ENCODE measurements around the gene KBTBD7.
"Not testable (repeated sequence)": the region's sequence is repeated elsewhere in the genome, so short reads cannot be mapped to it uniquely, and the experiment has no call there.

Gene KBTBD7

DNA sequence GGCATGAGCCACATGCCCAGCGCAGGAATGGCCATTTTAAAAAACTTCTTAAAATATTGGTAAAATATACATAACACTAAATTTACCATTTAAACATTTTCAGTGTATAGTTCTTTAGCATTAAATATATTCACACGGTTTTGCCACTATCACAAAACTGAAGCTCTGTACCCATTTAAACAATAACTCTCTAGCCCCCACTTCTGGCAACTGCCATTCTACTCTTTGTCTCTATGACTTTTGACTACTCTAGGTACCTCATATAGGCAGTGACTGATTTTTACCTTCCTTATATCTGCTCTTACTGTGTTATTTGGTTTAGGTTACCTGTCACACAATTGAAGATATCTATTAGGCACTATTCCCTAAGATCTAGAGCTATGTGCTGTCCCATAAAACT lies 2.3 kb upstream of the KBTBD7 start:
- DNase-seq, result no peak

DNA sequence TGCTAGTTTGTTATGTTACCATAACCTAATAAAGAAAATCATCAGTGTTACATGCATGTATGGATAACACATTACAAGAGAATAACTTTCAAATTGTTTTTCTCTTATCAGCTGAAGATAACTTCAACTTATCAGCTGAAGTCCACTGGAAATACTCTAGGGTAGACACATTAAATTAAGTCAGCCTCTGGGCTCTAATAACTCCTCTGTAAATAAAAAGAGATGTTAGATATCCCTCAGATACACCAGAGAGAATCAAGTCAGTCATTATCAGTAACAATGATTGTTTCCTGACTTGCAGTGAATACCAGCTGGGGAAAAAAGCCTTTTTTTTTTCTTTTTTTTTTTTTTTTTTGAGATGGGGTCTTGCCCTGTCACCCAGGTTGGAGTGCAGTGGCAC lies 1.6 kb upstream of the KBTBD7 start:
- no peak for DNase-seq

DNA sequence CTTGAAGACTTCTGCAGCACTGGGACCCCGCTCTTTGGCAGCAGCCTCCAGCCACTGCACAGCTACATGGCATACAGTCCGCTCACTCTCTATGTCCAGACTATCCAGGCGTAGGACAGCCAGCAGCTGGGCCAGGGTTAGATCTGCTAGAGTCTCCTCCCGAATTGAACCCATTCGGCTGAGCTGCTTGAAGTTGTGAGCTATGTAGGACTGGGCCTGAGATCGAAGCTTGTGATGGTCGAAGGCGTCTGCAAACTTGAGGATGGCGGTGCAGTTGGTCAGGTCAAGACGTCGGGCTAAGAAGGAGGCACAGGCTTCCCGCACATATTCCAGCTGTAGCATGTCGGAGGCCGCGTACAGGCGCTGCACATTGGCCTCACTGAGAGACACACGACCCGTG lies 900 bp downstream of the KBTBD7 start:
- DNase-seq, result no peak

DNA sequence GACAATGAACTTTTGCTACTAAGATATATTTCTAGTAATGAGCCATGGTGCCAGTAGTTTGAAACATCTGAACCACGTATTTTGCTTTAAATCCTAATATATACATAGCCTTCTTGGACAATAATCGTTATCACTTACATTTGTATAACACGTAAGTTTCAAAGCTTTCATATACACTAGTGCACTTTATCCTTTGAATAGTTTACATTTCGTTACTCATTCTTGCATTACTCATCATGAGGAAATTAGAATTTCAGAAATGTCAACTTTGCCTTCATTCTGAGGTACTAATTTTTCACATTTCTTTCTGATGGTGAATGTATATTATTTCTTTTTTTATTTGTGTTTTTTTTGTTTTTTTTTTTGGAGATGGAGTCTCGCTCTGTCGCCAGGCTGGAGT lies 5.8 kb downstream of the KBTBD7 start:
- no peak for DNase-seq

DNA sequence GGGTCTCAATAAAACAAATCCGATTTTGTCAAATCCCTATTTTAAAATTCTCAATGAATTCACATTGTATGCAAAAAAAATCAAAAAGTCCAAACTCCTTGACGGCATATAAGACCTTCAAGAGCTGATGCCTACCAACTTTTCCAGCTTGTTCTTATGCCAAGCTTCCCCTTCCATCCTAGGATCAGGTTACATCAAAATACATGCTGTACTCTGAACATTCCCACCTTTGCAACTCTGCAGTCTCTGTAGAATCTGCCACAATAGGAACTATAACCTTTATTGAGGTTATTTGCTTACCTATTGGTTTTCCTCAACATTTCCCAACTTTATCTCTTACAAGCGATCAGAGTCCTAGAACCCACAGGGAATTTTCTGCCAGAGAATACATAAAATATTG lies 7.9 kb downstream of the KBTBD7 start:
- no peak for DNase-seq

DNA sequence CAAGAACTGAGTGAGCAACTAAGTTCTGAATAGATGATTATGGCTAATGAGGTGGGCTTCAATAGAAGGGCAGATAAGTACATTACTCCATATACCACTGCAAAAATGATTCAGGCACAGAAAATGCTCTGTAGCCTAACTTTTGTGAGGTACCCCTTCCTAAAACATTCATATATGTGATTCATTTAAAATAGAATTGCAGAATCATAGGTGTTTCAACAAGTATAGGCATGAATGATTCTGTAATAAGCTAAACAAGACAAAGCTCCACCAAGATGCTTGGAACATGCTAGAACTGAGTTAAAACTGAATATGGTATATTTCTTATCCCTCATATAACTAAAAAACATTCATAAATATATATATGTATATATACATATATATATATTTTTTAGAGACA lies 12.1 kb downstream of the KBTBD7 start:
- DNase-seq, result no peak

DNA sequence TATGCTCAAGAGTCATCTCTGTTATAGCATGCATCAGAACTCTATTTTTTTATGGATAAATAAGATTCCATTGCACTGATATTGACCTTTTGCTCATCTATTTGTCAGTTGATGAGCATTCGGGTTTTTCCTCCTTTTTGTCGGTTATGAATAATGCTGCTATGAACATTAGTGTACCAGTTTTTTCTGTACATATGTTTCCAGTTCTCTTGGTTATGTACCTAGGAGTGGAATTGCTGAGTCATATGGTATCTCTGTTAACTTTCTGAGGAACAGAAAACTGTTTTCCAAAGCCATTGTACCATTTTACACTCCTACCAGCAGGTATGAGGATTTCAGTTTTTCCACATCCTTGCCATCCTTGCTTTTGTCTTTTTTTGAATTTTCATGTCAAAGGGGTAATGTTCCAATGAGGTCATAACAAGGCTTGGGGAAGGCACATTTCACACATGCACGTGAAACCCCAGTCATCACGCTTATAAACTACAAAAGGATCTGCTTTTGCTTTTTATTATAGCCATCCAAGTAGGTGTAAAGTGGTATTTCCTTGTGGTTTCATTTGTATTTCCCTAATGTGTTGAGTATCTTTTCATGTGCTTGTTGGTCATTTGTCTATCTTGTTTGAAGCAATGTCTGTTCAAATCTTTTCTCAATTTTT lies 14.6 kb downstream of the KBTBD7 start:
- no peak for DNase-seq

DNA sequence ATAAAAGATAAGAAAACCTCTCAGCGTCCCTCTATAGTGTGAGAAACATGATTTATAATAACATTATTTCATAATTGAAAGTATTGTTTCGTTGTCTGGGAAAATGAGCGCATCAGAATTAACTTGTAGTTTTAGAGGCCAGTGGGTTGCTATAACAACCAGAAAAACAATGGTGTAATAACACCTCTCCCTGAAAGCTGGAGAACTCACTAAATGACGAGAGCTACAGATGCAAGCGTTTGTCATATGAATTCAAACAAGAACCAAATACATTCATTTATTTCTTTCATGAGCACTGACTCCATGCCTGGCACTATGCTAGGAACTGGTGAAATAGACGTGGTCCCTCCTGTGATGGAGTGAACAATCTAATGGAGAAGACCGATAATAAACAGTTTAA lies 16.3 kb downstream of the KBTBD7 start:
- DNase-seq, result no peak

DNA sequence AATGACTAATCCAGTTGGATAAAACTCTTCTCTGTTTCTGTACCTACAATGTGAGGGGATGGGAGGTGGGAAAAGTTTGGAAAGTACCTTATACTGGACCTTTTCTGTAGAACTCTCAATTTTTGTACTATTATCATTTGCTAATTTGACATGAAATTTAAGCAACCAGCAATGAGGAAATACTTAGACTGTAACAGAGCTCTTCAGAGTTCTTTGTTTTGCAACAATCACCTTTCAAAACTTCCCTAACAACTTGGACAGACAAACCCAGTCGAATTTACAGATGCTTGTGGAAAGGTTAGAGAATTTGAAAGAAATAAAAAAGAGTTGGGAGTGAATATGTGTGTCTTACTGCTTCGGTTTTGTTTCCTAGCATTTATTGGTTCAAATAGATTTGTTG lies 16.8 kb downstream of the KBTBD7 start:
- no peak for DNase-seq

DNA sequence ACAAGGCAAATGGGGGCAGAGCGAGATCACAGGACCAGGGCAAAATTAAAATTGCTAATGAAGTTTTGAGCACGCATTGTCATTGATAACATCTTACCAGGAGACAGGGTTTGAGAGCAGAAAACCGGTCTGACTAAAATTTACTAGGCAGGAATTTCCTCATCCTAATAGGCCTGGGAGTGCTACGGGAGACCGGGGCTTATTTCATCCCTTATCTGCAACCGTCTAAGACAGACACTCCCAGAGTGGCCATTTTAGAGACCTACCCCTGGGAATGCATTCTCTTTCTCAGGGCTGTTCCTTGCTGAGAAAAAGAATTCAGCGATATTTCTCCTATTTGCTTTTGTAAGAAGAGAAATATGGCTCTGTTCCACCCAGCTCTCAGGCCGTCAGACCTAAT lies 18.8 kb downstream of the KBTBD7 start:
- DNase-seq, result not testable (repeated sequence)

DNA sequence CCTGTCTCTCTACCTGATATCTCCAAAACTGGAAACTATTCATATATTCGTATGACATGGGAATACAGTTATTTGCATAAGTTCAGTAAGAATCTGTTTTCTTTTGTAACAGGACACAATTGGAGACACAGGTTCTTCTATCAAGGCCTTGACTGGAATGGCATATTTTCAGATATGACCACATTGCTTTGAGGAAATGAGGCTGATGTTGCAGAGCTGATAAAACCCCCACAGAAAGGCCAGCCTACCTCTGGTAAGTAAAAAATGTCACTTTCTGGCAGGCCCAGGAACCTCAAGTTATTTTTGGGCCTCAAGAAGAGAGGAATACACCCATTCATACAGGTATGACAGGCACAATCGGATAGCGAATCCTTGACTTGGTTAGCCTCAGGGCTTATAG lies 32.2 kb downstream of the KBTBD7 start:
- no peak for DNase-seq

DNA sequence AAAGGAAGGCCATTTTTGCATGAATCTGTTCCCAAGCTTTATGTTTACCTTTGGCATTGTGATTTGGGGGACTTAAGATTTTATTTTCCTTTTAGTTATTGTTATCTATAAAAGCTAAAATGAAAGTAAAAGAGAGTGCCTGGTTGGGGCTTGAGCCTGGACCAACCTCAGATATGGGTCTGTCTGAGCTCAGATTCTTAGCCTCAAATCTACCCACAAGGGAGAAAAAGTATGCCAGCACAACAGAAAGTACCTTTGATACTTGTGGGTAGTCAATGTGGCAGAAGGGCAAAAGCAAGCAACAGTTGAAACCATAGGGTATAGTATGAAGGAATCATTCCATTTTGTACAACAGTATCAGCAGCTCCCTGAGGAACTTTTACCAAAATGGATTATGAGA lies 35.2 kb downstream of the KBTBD7 start:
- no peak for DNase-seq

DNA sequence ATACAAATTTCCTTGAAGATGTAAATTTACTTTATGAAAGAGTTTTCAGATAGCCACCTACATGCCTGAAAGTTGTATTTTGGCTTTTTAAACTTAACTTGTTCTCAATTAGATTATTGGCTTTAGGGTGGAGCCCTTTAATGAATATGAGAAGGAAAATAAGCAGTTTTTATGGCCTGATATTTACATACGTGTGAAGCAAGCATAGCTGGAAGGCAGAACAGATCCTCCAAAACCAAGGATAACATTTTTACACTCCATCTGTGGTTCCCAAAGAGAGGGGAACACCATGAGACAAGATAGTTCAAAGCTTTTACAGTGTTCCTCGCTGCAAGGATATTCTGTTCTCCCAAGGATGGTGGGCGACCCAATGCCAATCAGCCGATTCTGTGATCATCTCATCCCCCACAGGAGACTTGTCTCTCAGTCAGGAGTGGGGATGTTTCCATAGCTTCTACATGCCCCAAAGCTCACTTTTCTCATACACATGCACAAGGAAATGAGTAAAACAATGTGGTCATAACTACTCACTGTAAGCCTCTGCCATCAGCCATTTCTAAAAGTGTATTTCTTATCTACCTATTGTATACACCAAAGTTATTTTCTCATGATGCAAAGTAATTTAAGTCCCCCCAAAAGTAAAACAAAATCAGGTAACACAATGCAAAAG lies 37.2 kb downstream of the KBTBD7 start:
- DNase-seq, result no peak

DNA sequence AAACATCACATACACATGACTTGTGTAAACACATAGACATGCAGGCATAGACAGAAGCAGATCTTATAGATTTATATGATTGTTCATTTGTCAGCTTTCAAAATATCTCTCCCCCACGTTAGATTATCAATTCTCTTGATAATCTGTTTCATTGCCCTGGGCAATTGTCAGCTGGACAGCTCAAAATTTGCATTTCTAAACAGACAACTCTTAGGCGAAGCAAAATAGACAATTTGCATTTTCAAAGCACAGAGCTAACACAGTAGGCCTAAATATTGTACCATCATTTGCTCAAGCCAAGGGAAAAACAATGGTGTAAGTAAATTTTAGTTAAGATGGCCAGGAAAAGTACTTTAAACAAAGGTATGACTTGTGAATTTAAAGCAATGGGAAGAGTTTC lies 37.7 kb downstream of the KBTBD7 start:
- no peak for DNase-seq

DNA sequence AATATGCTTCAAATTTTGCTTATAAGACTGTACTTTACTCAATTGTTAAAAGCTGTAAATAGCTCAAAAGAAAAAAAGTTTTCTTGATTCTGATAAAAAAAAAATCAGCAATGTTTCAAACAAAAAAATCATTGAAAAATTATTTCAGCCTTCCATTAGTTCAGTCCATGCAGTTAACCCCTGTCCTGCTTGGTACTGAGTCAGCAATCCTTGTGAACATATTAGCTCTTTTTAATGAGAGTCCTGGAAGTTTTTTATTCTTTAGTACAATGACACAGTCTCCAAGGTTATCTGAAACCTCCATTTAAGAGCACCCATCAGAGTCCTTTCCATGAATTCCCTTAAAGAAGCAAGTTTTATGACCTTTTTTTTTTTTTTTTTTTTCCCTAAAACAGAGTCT lies 40.3 kb downstream of the KBTBD7 start:
- DNase-seq, result no peak

DNA sequence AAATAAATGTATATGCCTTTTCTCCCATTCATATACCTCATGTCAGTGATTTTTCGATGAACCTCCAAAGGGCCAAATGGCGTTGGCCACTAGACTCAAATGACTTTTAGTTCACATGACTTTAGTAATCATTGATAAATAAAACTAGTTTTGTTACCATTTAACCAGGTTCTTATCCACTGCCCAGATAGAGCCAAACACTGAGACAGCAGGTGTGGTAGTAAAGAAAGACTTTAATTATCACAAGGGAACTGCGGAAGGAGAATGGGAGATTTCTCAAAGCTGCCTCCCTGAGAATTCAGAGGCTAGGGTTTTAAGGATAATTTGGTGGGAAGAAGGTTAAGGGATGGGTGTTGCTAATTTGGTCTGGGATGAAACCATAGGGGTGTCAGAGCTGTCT lies 42.4 kb downstream of the KBTBD7 start:
- no peak for DNase-seq

DNA sequence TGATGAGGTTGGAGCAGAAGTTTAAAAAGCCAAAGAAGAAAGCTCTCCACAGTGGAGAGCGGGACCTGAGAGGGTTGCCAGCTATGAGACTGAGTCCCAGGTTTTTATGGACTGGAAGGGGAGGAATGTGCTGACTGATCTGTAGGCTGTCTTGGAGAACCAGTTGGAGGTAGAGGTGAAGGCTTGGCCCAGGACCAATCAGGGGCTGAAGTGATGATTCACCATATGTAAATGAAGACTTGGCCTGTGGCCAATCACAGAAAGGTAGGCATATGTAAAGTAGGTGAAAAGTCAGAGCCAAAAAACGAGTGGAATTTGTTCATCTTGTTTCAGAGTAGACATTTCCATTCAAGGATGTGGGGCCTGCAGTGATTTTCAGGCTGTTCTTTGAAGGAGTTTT lies 44.3 kb downstream of the KBTBD7 start:
- DNase-seq, result no peak

DNA sequence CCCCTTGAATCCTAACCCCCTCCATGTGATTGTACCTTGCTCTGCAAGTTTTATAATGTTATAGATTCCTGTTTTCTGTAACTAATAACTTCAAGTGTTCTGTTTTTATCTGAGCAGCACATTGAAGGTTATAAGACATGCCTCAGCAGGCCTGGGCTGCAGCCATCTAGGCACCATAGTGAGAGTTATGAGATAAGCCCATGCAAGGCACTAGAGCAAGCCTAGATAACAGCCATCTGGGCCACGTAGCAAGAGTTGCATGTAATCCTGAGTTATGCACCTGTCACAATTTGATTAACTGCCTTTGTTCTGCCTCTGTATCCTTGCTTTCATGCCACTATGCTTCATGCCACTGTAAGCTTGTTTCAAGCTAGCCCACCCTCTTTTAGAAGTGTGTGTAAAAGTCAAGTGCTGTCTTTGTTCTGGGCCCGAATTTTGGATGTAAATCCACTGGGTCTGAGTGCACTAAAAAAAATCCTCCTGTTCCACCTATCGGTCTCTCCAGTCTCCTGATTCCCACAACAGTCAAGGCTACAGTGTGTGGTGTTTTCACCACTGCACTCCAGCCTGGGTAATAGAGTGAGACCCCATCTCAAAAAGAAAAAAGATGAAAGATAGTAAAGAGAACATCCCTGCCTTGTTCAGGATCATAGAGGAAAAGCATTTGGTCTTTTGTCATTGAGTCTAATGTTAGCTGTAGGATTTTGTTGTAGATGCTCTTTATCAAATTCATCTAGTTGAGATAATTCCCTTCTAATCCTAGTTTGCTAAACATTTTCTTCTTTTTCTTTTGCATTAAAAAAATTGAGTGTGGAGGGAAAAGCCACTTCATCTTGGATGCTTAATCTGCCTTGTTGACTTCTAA lies 45.7 kb downstream of the KBTBD7 start:
- no peak for DNase-seq

DNA sequence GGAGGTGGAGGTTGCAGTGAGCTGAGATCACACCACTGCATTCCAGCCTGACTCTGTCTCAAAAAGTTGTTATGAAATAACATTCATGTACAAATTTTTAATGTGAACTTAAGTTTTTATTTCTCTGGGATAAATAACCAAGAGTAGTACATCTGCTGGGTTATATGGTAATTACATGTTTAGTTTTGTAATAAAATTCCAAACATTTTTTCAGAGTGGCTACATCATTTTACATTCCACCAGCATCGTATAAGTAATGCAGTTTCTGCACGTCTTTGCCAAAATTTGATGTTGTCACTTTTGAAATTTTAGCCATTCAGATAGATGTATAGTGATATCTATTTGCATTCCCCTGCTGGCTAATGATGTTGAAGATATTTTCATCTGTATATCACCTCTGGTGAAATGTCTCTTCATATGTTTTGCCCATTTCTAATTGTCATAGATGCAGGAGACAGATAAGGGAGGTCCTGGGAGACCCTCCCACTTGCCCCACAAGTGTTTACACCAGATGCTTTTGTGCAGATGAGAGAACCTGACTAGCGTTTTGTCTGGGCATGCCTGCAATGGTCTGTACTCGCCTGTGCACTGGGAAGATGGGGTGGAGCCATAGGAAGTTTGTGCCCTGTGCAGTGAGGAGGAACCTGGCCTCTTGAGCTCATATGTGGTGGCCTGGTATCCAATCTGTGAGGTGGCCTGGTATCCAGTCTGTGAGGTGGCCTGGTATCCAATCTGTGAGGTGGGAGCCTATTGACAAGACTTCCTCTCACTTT lies 49.0 kb downstream of the KBTBD7 start:
- DNase-seq, result no peak

DNA sequence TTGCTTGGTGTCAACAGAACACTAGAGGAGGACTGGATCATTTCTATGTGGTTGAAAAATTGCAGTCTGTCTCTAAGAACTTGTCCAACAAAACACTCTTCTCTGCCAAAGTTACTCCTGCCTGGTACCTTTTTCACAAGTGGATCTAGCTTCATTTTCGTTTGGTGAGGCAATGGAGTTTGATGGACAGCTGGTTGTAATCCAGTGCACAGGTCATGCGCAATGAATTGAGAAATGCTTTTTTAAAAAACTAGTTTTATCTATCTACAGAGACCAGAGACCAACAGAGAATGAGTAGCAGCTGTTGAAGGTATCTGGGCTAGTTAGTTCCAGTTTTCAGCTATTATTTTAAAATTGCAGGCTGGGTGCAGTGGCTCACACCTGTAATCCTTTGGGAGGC lies 49.8 kb downstream of the KBTBD7 start:
- DNase-seq, result no peak

Data from activated naive CD4-positive, alpha-beta T cell treated with anti-CD3 and anti-CD28 coated beads, Interleukin-2, amount 50 U/mL, for 16 hours (primary cell).